ENCODE data around the gene TAS1R3.

GRCh38 chr1:1367315-1367714, 36.2 kb downstream of the TAS1R3 start:
- TF ChIP-seq REST (IDR thresholded peaks at IDR 0.05; ENCODE audit: insufficient read depth in 1 of 2, low read depth in 2 of 2, low read length in 2 of 2), result no peak
- TF ChIP-seq SIN3A (IDR thresholded peaks at IDR 0.05; ENCODE audit: borderline replicate concordance, insufficient read depth, low read length), result no peak
- TF ChIP-seq POLR2AphosphoS5 (IDR thresholded peaks at IDR 0.05; ENCODE audit: low read depth, low read length), result no peak
- TF ChIP-seq TAF1 (IDR thresholded peaks at IDR 0.05; ENCODE audit: borderline replicate concordance, insufficient read depth, low read length), result no peak
- TF ChIP-seq FOXP2 (optimal IDR thresholded peaks at IDR 0.05; ENCODE audit: borderline replicate concordance, extremely low read depth, extremely low read length, insufficient read depth), result no peak

All from PFSK-1 (cell line).